H9 (cell line): Measurements from ENCODE around the gene SYNE2. TPM values are rescaled to one million over a fixed set of nuclear protein-coding genes. Genes with fewer than 3 reads are reported as not detected.

Source experiments
- DNase-seq: peaks from one replicate; pipeline ENCODE4 v3.0.0-alpha.2; 2017
- H2AFZ ChIP-seq: one replicate; pipeline ENCODE4 v1.6.1; 2013; ENCODE audit warnings: mild to moderate bottlenecking, low read length, control low read depth, moderate library complexity
- H2AK5ac ChIP-seq: 2 replicates; pipeline ENCODE4 v1.6.1; 2013; ENCODE audit warnings: low read length, control low read depth, mixed read lengths; ENCODE audit not compliant: insufficient read length
- H2BK120ac ChIP-seq: one replicate; pipeline ENCODE4 v1.6.1; 2013; ENCODE audit warnings: low read depth, mild to moderate bottlenecking, low read length, control low read depth, inconsistent platforms; ENCODE audit not compliant: poor library complexity, severe bottlenecking
- H2BK12ac ChIP-seq: 2 replicates; pipeline ENCODE4 v1.6.1; 2013; ENCODE audit warnings: low read length, control low read depth, mixed read lengths, low read depth; ENCODE audit not compliant: insufficient read length
- H2BK15ac ChIP-seq: 2 replicates; pipeline ENCODE4 v1.6.1; 2013; ENCODE audit warnings: low read depth, low read length, control low read depth
- H2BK20ac ChIP-seq: one replicate; pipeline ENCODE4 v1.6.1; 2013; ENCODE audit warnings: low read depth, mild to moderate bottlenecking, low read length, control low read depth, inconsistent platforms; ENCODE audit not compliant: poor library complexity, severe bottlenecking
- H2BK5ac ChIP-seq: 2 replicates; pipeline ENCODE4 v1.6.1; 2013; ENCODE audit warnings: low read length, control low read depth, mixed read lengths; ENCODE audit not compliant: insufficient read length
- H3K14ac ChIP-seq: 2 replicates; pipeline ENCODE4 v1.6.1; 2013; ENCODE audit warnings: low read length, control low read depth; ENCODE audit not compliant: insufficient read depth
- H3K18ac ChIP-seq: 2 replicates; pipeline ENCODE4 v1.6.1; 2013; ENCODE audit warnings: low read depth, mild to moderate bottlenecking, mixed read lengths, low read length, control low read depth; ENCODE audit not compliant: insufficient read length
- H3K23ac ChIP-seq: 2 replicates; pipeline ENCODE4 v1.6.1; 2013; ENCODE audit warnings: low read length, control low read depth, mixed read lengths, low read depth; ENCODE audit not compliant: insufficient read length
- H3K23me2 ChIP-seq: 2 replicates; pipeline ENCODE4 v1.6.1; 2013; ENCODE audit warnings: low read depth, mild to moderate bottlenecking, mixed read lengths, low read length, control low read depth; ENCODE audit not compliant: insufficient read length, poor library complexity, severe bottlenecking
- H3K27ac ChIP-seq: 2 replicates; pipeline ENCODE4 v1.5.1; 2013; ENCODE audit warnings: low read length, control low read depth, mixed read lengths, low read depth; ENCODE audit not compliant: insufficient read length
- H3K27me3 ChIP-seq: 2 replicates; pipeline ENCODE4 v1.6.1; 2013; ENCODE audit warnings: low read length, control low read depth, inconsistent platforms; ENCODE audit not compliant: insufficient read depth
- H3K4ac ChIP-seq: 2 replicates; pipeline ENCODE4 v1.6.1; 2013; ENCODE audit warnings: low read depth, mild to moderate bottlenecking, control low read depth, inconsistent platforms, low read length, moderate library complexity
- H3K4me1 ChIP-seq: 2 replicates; pipeline ENCODE4 v1.6.1; 2013; ENCODE audit warnings: low read length, control low read depth, inconsistent platforms; ENCODE audit not compliant: insufficient read depth
- H3K4me2 ChIP-seq: 2 replicates; pipeline ENCODE4 v1.6.1; 2013; ENCODE audit warnings: low read length, control low read depth, mixed read lengths; ENCODE audit not compliant: insufficient read length, insufficient read depth
- H3K56ac ChIP-seq: 2 replicates; pipeline ENCODE4 v1.6.1; 2013; ENCODE audit warnings: low read depth, mild to moderate bottlenecking, mixed read lengths, low read length, control low read depth; ENCODE audit not compliant: insufficient read length
- H3K79me1 ChIP-seq: 2 replicates; pipeline ENCODE4 v1.6.1; 2013; ENCODE audit warnings: low read depth, mild to moderate bottlenecking, moderate library complexity, low read length, control low read depth, inconsistent platforms; ENCODE audit not compliant: insufficient read depth, poor library complexity, severe bottlenecking
- H3K79me2 ChIP-seq: 2 replicates; pipeline ENCODE4 v1.6.1; 2013; ENCODE audit warnings: low read length, control low read depth, inconsistent platforms; ENCODE audit not compliant: insufficient read depth
- H3K9ac ChIP-seq: 2 replicates; pipeline ENCODE4 v1.6.1; 2013; ENCODE audit warnings: low read length, control low read depth, mixed read lengths; ENCODE audit not compliant: insufficient read length; ENCODE audit errors: extremely low read depth
- H3K9me3 ChIP-seq: one replicate; pipeline ENCODE4 v1.6.1; 2013; ENCODE audit warnings: low read depth, low read length, inconsistent platforms; ENCODE audit not compliant: control insufficient read depth
- H3T11ph ChIP-seq: one replicate; pipeline ENCODE4 v1.6.1; 2013; ENCODE audit warnings: mild to moderate bottlenecking, low read length, control low read depth, inconsistent platforms
- H4K20me1 ChIP-seq: one replicate; pipeline ENCODE4 v1.6.1; 2013; ENCODE audit not compliant: control insufficient read depth, insufficient read length, insufficient read depth
- H4K5ac ChIP-seq: 2 replicates; pipeline ENCODE4 v1.6.1; 2013; ENCODE audit warnings: low read depth, mild to moderate bottlenecking, mixed read lengths, low read length, control low read depth; ENCODE audit not compliant: insufficient read length
- H4K8ac ChIP-seq: replicated peaks from 2 replicates; pipeline ENCODE4 v1.6.1; 2013; ENCODE audit warnings: low read length, control low read depth, mixed read lengths, low read depth; ENCODE audit not compliant: insufficient read length
- H4K91ac ChIP-seq: 2 replicates; pipeline ENCODE4 v1.6.1; 2013; ENCODE audit warnings: low read depth, mild to moderate bottlenecking, moderate library complexity, mixed read lengths, low read length, control low read depth; ENCODE audit not compliant: insufficient read length
- H3K27ac Mint-ChIP-seq, 3 experiments: 2 replicates in 2 of 3; 3 replicates in 1 of 3; pipeline ENCODE4 v1.8.0; 2020 to 2021; ENCODE audit warnings: mixed read lengths in 3 of 3, mild to moderate bottlenecking in 1 of 3, moderate library complexity in 1 of 3
- H3K27me3 Mint-ChIP-seq: 2 replicates; pipeline ENCODE4 v1.8.0; 2021; ENCODE audit warnings: low read depth, mild to moderate bottlenecking, moderate library complexity, mixed read lengths
- H3K36me3 Mint-ChIP-seq, 3 experiments: 2 replicates in 2 of 3; 3 replicates in 1 of 3; pipeline ENCODE4 v1.8.0; 2020 to 2021; ENCODE audit warnings: low read depth in 3 of 3, mixed read lengths in 3 of 3; ENCODE audit not compliant: insufficient read depth in 1 of 3
- H3K4me1 Mint-ChIP-seq, 2 experiments: 2 replicates each; pipeline ENCODE4 v1.8.0; 2020; ENCODE audit warnings: mixed read lengths in 2 of 2
- H3K4me3 Mint-ChIP-seq, 2 experiments: 2 replicates in 1 of 2; 3 replicates in 1 of 2; pipeline ENCODE4 v1.8.0; 2020 to 2021; ENCODE audit warnings: mild to moderate bottlenecking in 2 of 2, mixed read lengths in 2 of 2, moderate library complexity in 1 of 2
- H3K9me3 Mint-ChIP-seq, 2 experiments: 2 replicates in 1 of 2; 3 replicates in 1 of 2; pipeline ENCODE4 v1.8.0; 2020; ENCODE audit warnings: mild to moderate bottlenecking in 2 of 2, mixed read lengths in 2 of 2, moderate library complexity in 1 of 2
- CTCF ChIP-seq: fragments of 200-600 bp; sonication (generic); conservative IDR thresholded peaks from 3 replicates; pipeline ENCODE4 v1.8.0; 2021; ENCODE audit warnings: antibody characterized with exemption, mild to moderate bottlenecking
- WGBS: extraction: QIAGEN DNeasy Blood & Tissue Kit; methylation state at CpG from one replicate; pipeline ENCODE4 v1.1.7; 2013; ENCODE audit warnings: missing lambda C conversion rate, low lambda C conversion rate, mixed read lengths; ENCODE audit not compliant: insufficient read length; ENCODE audit errors: extremely low coverage; 5-methylcytosine and 5-hydroxymethylcytosine counted together
- total RNA-seq: library from RNA; stranded (reverse); gene quantifications from 2 replicates; pipeline ENCODE4 v1.2.1, GENCODE V29; 2021

The SYNE2 gene
- total RNA-seq, 1 experiment from 2014 or later, result 43.3 TPM

DNA sequence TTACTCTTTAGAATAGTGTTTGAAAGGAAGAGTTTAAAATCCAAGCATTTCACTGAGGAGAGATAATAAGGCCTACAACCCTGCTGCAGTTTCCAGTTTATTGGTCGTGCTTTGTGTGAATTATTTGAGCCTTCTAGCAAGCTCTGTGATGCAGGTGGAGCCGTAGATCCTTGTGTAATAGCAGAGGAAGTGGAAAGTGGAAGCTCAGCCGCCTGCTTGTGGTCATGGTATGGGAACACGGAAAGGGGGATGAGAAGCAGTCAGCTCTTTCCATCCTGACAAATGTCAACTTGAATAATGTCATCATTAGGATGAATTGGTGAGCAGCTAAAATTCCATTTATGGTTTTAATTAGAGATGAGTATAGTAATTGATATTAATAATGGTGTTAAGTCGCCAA is 29.1 kb downstream of the SYNE2 start:
- Histone ChIP-seq H2BK120ac (no peak overlapping the region), H3K9me3 (no peaks in the 10 kb centered on the region), H2BK15ac (no peak overlapping the region), H3K4me1 (no peaks in the 10 kb centered on the region), H3K18ac (no peak overlapping the region), H3K4me2 (no peak overlapping the region), H2BK5ac (no peak overlapping the region), H2BK20ac (no peak overlapping the region), H2AFZ (no peak overlapping the region), H3K79me2 (peaks cover 3% of the 10 kb centered on the region; the same call in 1 of the 2 replicates), H2BK12ac (no peak overlapping the region), H3K56ac (no peak overlapping the region), H4K5ac (no peak overlapping the region), H3T11ph (no peak overlapping the region), H3K14ac (no peak overlapping the region), H4K91ac (no peak overlapping the region), H2AK5ac (no peak overlapping the region), H4K20me1 (no peaks in the 10 kb centered on the region), H3K27ac (no peak overlapping the region), H3K79me1 (no peaks in the 10 kb centered on the region), H3K9ac (no peak overlapping the region), H3K4ac (no peak overlapping the region), H3K23ac (no peak overlapping the region), H3K23me2 (no peaks in the 10 kb centered on the region), H4K8ac (no peak overlapping the region), H3K27me3 (no peaks in the 10 kb centered on the region)
- Mint-ChIP-seq H3K36me3 (peaks cover 0 to 6% (median 5%) of the 10 kb centered on the region in 3 experiments; a peak in 2 of 7 replicates), H3K4me1 (no peaks in the 10 kb centered on the region), H3K9me3 (no peaks in the 10 kb centered on the region), H3K27ac (peak overlapping the region in 1 of 3 experiments; percentile 11; a peak in 2 of 7 replicates), H3K27me3 (no peaks in the 10 kb centered on the region), H3K4me3 (no peak overlapping the region)
- DNase-seq, result no peak
- TF ChIP-seq CTCF, result no peak
- no CpG with 5 or more reads among the region's 5 CpGs for WGBS
